OCI-LY3 (cell line): ENCODE results near the gene EFNB2.

Experiments used
- EZH2phosphoT487 ChIP-seq: fragments of 200-600 bp; shearing (Covaris generic); IDR thresholded peaks from 2 replicates; pipeline ENCODE4 v1.6.1; 2018; ENCODE audit warnings: antibody characterized with exemption, mixed run types, low read depth
- TF ChIP-seq, protein P1 (sequence below): fragments of 200-600, 300-600 bp; sonication (generic); IDR thresholded peaks from 2 replicates; pipeline ENCODE4 v1.5.1; 2014; ENCODE audit warnings: antibody characterized with exemption, low read length, low read depth

- TF ChIP-seq, protein P1, sequence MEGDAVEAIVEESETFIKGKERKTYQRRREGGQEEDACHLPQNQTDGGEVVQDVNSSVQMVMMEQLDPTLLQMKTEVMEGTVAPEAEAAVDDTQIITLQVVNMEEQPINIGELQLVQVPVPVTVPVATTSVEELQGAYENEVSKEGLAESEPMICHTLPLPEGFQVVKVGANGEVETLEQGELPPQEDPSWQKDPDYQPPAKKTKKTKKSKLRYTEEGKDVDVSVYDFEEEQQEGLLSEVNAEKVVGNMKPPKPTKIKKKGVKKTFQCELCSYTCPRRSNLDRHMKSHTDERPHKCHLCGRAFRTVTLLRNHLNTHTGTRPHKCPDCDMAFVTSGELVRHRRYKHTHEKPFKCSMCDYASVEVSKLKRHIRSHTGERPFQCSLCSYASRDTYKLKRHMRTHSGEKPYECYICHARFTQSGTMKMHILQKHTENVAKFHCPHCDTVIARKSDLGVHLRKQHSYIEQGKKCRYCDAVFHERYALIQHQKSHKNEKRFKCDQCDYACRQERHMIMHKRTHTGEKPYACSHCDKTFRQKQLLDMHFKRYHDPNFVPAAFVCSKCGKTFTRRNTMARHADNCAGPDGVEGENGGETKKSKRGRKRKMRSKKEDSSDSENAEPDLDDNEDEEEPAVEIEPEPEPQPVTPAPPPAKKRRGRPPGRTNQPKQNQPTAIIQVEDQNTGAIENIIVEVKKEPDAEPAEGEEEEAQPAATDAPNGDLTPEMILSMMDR: no peak
- TF ChIP-seq EZH2phosphoT487: no peak
Measured at GRCh38 chr13:106496072-106496997, 39.1 kb downstream of the EFNB2 start.
